K562 (cell line): ENCODE measurements around the gene MEGF10.

Source experiments
- CUX1 ChIP-seq: fragments of 200-800 bp; sonication (Bioruptor generic); IDR thresholded peaks from 2 replicates; pipeline ENCODE4 v1.6.1; 2016; ENCODE audit warnings: missing genetic modification characterization, missing compliant biosample characterization
- POLR2A ChIP-seq: fragments of 450-650 bp; conservative IDR thresholded peaks from 2 replicates; pipeline ENCODE4 v1.6.1; 2016
- REST ChIP-seq, 2 experiments: fragments of 450-650 bp; formaldehyde crosslinking in 1 of 2; IDR thresholded peaks; 2 replicates each; pipeline versions ENCODE4 v1.4.0 to v1.6.1; 2014 to 2020; ENCODE audit warnings: mild to moderate bottlenecking in 2 of 2, borderline replicate concordance in 1 of 2, low read depth in 1 of 2
- ZNF217 ChIP-seq: sonication (generic); formaldehyde crosslinking; IDR thresholded peaks from 2 replicates; pipeline ENCODE4 v1.8.0; 2022; ENCODE audit warnings: mild to moderate bottlenecking, missing genetic modification reagents
- ZNF274 ChIP-seq: IDR thresholded peaks from 2 replicates; pipeline ENCODE4 v1.6.1; 2011; ENCODE audit warnings: low read depth, mild to moderate bottlenecking, low read length, moderate library complexity, borderline replicate concordance

- TF ChIP-seq CUX1 (no peak), ZNF274 (no peak), ZNF217 (CRISPR knock-in tag) (no peak), REST (IDR thresholded peaks at IDR 0.05; ENCODE audit: borderline replicate concordance) (no peak), REST (CRISPR knock-in tag; IDR thresholded peaks at IDR 0.05; ENCODE audit: low read depth) (no peak), POLR2A (no peak)
Observed at GRCh38 chr5:127430627-127431026, 140.0 kb downstream of the MEGF10 start.
